GM12874 (cell line): ENCODE results near the gene YRDC.

Source experiments
- CTCF ChIP-seq: IDR thresholded peaks from 2 replicates; pipeline ENCODE4 v1.5.1; 2011; ENCODE audit warnings: low read depth, mild to moderate bottlenecking, control low read depth, low read length, moderate library complexity; ENCODE audit not compliant: insufficient read depth

YRDC gene

GRCh38 chr1:37807220-37807554 lies 821 bp downstream of the YRDC start:
- TF ChIP-seq CTCF, result no peak

- TF ChIP-seq CTCF, result no peak
Observed at GRCh38 chr1:37802439-37802838, 5.6 kb downstream of the YRDC start.

- no peak for TF ChIP-seq CTCF
Observed at GRCh38 chr1:37797750-37798345, 10.2 kb downstream of the YRDC start.

GRCh38 chr1:37795340-37796125 lies 12.5 kb downstream of the YRDC start:
- no peak for TF ChIP-seq CTCF

GRCh38 chr1:37794372-37795339 lies 13.4 kb downstream of the YRDC start:
- TF ChIP-seq CTCF, result no peak

GRCh38 chr1:37793773-37794371 lies 14.1 kb downstream of the YRDC start, which contains the start of gene MANEAL:
TSS of gene MANEAL (plus strand) at chr1:37793847. CDS start at chr1:37794183, 336 bp downstream.
- TF ChIP-seq CTCF, result no peak
